K562 (cell line): Measurements from ENCODE around the gene XPR1. TPM values are rescaled to one million over a fixed set of nuclear protein-coding genes. Genes with fewer than 3 reads are reported as not detected.

ENCODE experiments used
- ARNT ChIP-seq, 2 experiments: fragments of 450-650 bp; IDR thresholded peaks; 2 replicates each; pipeline ENCODE4 v1.6.1; 2016; ENCODE audit warnings: mild to moderate bottlenecking in 1 of 2
- CBFA2T3 ChIP-seq: fragments of 450-650 bp; IDR thresholded peaks from 2 replicates; pipeline ENCODE4 v1.6.1; 2017
- CBX3 ChIP-seq, 2 experiments: IDR thresholded peaks; 1 replicate in 1 of 2; 2 replicates in 1 of 2; pipeline ENCODE4 v1.6.1; 2012; ENCODE audit warnings: inconsistent platforms in 2 of 2, low read length in 2 of 2, borderline replicate concordance in 1 of 2, control low read depth in 1 of 2
- CCNT2 ChIP-seq: IDR thresholded peaks from 2 replicates; pipeline ENCODE4 v1.6.1; 2011; ENCODE audit warnings: borderline replicate concordance, low read depth, mild to moderate bottlenecking, moderate library complexity, mixed read lengths, low read length; ENCODE audit not compliant: insufficient read length; ENCODE audit errors: extremely low read depth
- CHCHD3 ChIP-seq: fragments of 250-450 bp; sonication (Bioruptor Pico); IDR thresholded peaks from 2 replicates; pipeline ENCODE4 v2.1.2; 2022; ENCODE audit warnings: mild to moderate bottlenecking
- ETV5 ChIP-seq: sonication (generic); formaldehyde crosslinking; IDR thresholded peaks from 2 replicates; pipeline ENCODE4 v1.4.0; 2020; ENCODE audit warnings: low read depth, mild to moderate bottlenecking, missing genetic modification reagents
- HNRNPH1 ChIP-seq: fragments of 200-400 bp; formaldehyde crosslinking; optimal IDR thresholded peaks from 2 replicates; pipeline ENCODE3; 2017; ENCODE audit warnings: low read depth, mild to moderate bottlenecking, low read length, moderate library complexity
- KDM1A ChIP-seq, 2 experiments: fragments of 450-650 bp; IDR thresholded peaks; 2 replicates each; pipeline ENCODE4 v1.6.1; 2016; ENCODE audit warnings: mild to moderate bottlenecking in 2 of 2
- MEIS2 ChIP-seq: fragments of 450-650 bp; IDR thresholded peaks from 2 replicates; pipeline ENCODE4 v1.6.1; 2014; ENCODE audit warnings: mild to moderate bottlenecking; ENCODE audit not compliant: partially characterized antibody
- MTA1 ChIP-seq: fragments of 450-650 bp; IDR thresholded peaks from 2 replicates; pipeline ENCODE4 v1.6.1; 2017; ENCODE audit warnings: borderline replicate concordance
- MTA3 ChIP-seq: fragments of 450-650 bp; formaldehyde crosslinking; IDR thresholded peaks from 2 replicates; pipeline ENCODE4 v1.6.1; 2017; ENCODE audit warnings: mild to moderate bottlenecking, borderline replicate concordance
- MYC ChIP-seq, 2 experiments: fragments of 250-450 bp in 1 of 2; sonication (Bioruptor Pico) in 1 of 2; IDR thresholded peaks; 2 replicates each; pipeline versions ENCODE4 v1.5.1 to v1.6.1; 2012 to 2021; ENCODE audit warnings: low read depth in 2 of 2, borderline replicate concordance in 1 of 2, improper control_type of control experiment in 1 of 2, low read length in 1 of 2, mild to moderate bottlenecking in 1 of 2, moderate library complexity in 1 of 2
- NR2C1 ChIP-seq, 2 experiments: fragments of 450-650 bp; IDR thresholded peaks; 2 replicates each; pipeline ENCODE4 v1.6.1; 2017; ENCODE audit warnings: mild to moderate bottlenecking in 2 of 2, antibody characterized with exemption in 1 of 2, inconsistent platforms in 1 of 2, missing compliant biosample characterization in 1 of 2, missing genetic modification characterization in 1 of 2
- POLR2B ChIP-seq: fragments of 450-650 bp; IDR thresholded peaks from 2 replicates; pipeline ENCODE4 v1.6.1; 2018; ENCODE audit warnings: low read depth; ENCODE audit not compliant: partially characterized antibody
- RB1 ChIP-seq: fragments of 450-650 bp; IDR thresholded peaks from 2 replicates; pipeline ENCODE4 v1.6.1; 2017; ENCODE audit warnings: low read depth, mild to moderate bottlenecking
- RNF2 ChIP-seq: sonication (generic); IDR thresholded peaks from 2 replicates; pipeline ENCODE4 v1.6.1; 2016
- SMAD1 ChIP-seq: fragments of 150-350 bp; IDR thresholded peaks from 2 replicates; pipeline ENCODE4 v1.6.1; 2014; ENCODE audit warnings: low read length, low read depth; ENCODE audit not compliant: partially characterized antibody
- SMC3 ChIP-seq: conservative IDR thresholded peaks from 2 replicates; pipeline ENCODE4 v1.6.1; 2011; ENCODE audit warnings: low read depth, low read length, improper control_type of control experiment; ENCODE audit not compliant: insufficient read depth
- TEAD4 ChIP-seq, 2 experiments: sonication (generic) in 1 of 2; formaldehyde crosslinking in 1 of 2; IDR thresholded peaks; 2 replicates each; pipeline versions ENCODE4 v1.6.1 to v1.8.0; 2012 to 2022; ENCODE audit warnings: borderline replicate concordance in 1 of 2, inconsistent platforms in 1 of 2, low read length in 1 of 2, mild to moderate bottlenecking in 1 of 2, missing genetic modification reagents in 1 of 2
- XRCC5 ChIP-seq: fragments of 200-400 bp; formaldehyde crosslinking; IDR thresholded peaks from 2 replicates; pipeline ENCODE4 v1.6.1; 2017; ENCODE audit warnings: low read depth, mild to moderate bottlenecking, low read length
- ZNF263 ChIP-seq: sonication (generic); formaldehyde crosslinking; IDR thresholded peaks from 2 replicates; pipeline ENCODE4 v1.8.0; 2022; ENCODE audit warnings: mild to moderate bottlenecking, missing genetic modification reagents, borderline replicate concordance
- ZNF764 ChIP-seq: fragments of 250-450 bp; sonication (Bioruptor Pico); IDR thresholded peaks from 2 replicates; pipeline ENCODE4 v1.4.0; 2020; ENCODE audit warnings: low read depth, mild to moderate bottlenecking, moderate library complexity
- polyA plus RNA-seq, 8 experiments: library from polyadenylated mRNA; depleted of rRNA in 4 of 8; stranded (reverse) in 5 of 8; unstranded in 3 of 8; fragments of >200 nt; fragmentation: Nextera tagmentation in 2 of 8; fragmentation: Illumina TruSeq in 1 of 8; extraction: Ambion mirVana in 2 of 8; extraction: Trizol in 1 of 8; gene quantifications; 2 replicates each; pipeline versions ENCODE4 v1.2.1 to v1.2.3, GENCODE V29; 2011 to 2014; ENCODE audit warnings: inconsistent platforms in 1 of 8, missing spikeins in 1 of 8
- total RNA-seq, 7 experiments: library from RNA; depleted of rRNA in 6 of 7; stranded (reverse); fragments of >200 nt in 6 of 7; fragmentation: Illumina TruSeq in 2 of 7; extraction: Trizol in 2 of 7; gene quantifications; 2 replicates each; pipeline versions ENCODE4 v1.2.1 to v1.2.3, GENCODE V29; 2011 to 2021; ENCODE audit warnings: low replicate concordance in 1 of 7
- TF ChIP-seq, protein P1 (sequence below): fragments of 250-450 bp; sonication (Bioruptor Pico); IDR thresholded peaks from 2 replicates; pipeline ENCODE4 v1.5.0; 2020; ENCODE audit warnings: mild to moderate bottlenecking
- TF ChIP-seq, protein P2 (sequence below): fragments of 450-650 bp; IDR thresholded peaks from 2 replicates; pipeline ENCODE4 v1.6.1; 2017; ENCODE audit warnings: antibody characterized with exemption, mild to moderate bottlenecking

XPR1 gene
- total and polyA plus RNA-seq, 9 of the 15 experiments (the other 6 are each of a cell fraction or from before 2014, with no cell fraction given) = 3.0 to 66.2 (median 38.6) TPM

- 0 out of 2 replicates have a peak, but pooled peaks have one; percentile 41 for TF ChIP-seq XRCC5
- TF ChIP-seq NR2C1 (IDR thresholded peaks at IDR 0.05) = peak; percentile 90
- peak; percentile 95 for TF ChIP-seq NR2C1 (tag; IDR thresholded peaks at IDR 0.05)
- TF ChIP-seq ZNF263 (CRISPR knock-in tag) = peak; percentile 46; the same call in 1 of the 2 replicates
- TF ChIP-seq RB1 = peak; percentile 73; the same call in 1 of the 2 replicates
- no peak for TF ChIP-seq POLR2B
- TF ChIP-seq SMC3 = no peak
- peak; percentile 42; the same call in 1 of the 2 replicates for TF ChIP-seq MYC (IDR thresholded peaks at IDR 0.05; ENCODE audit: low read depth, low read length)
- no peak for TF ChIP-seq MYC (CRISPR knock-in tag; IDR thresholded peaks at IDR 0.05; ENCODE audit: borderline replicate concordance, low read depth)
- peak; percentile 73 for TF ChIP-seq CCNT2
- peak; percentile 67 to 71; a peak in 2 of 4 replicates for TF ChIP-seq KDM1A (IDR thresholded peaks at IDR 0.05)
- 0 out of 2 replicates have a peak, but pooled peaks have one; percentile 30 for TF ChIP-seq MTA3
- TF ChIP-seq, protein P1, sequence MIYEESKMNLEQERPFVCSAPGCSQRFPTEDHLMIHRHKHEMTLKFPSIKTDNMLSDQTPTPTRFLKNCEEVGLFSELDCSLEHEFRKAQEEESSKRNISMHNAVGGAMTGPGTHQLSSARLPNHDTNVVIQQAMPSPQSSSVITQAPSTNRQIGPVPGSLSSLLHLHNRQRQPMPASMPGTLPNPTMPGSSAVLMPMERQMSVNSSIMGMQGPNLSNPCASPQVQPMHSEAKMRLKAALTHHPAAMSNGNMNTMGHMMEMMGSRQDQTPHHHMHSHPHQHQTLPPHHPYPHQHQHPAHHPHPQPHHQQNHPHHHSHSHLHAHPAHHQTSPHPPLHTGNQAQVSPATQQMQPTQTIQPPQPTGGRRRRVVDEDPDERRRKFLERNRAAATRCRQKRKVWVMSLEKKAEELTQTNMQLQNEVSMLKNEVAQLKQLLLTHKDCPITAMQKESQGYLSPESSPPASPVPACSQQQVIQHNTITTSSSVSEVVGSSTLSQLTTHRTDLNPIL (CRISPR knock-in tag) = no peak
- TF ChIP-seq ARNT (IDR thresholded peaks at IDR 0.05) = peak; percentile 57 to 77; a peak in 2 of 4 replicates
- no peak for TF ChIP-seq HNRNPH1
- peak; percentile 94 for TF ChIP-seq TEAD4 (IDR thresholded peaks at IDR 0.05; ENCODE audit: low read length)
- TF ChIP-seq TEAD4 (CRISPR knock-in tag; IDR thresholded peaks at IDR 0.05; ENCODE audit: borderline replicate concordance) = no peak
- TF ChIP-seq MEIS2 = peak; percentile 28
- peak; percentile 97 for TF ChIP-seq CBFA2T3
- TF ChIP-seq ETV5 = peak; percentile 61; the same call in 1 of the 2 replicates
- TF ChIP-seq RNF2 = peak; percentile 26; the same call in 1 of the 2 replicates
- peak in 1 of 2 experiments; percentile 47; a peak in 1 of 3 replicates for TF ChIP-seq CBX3 (IDR thresholded peaks at IDR 0.05; ENCODE audit: borderline replicate concordance in 1 of 2, low read length in 2 of 2)
- no peak for TF ChIP-seq CHCHD3 (CRISPR knock-in tag)
- TF ChIP-seq, protein P2, sequence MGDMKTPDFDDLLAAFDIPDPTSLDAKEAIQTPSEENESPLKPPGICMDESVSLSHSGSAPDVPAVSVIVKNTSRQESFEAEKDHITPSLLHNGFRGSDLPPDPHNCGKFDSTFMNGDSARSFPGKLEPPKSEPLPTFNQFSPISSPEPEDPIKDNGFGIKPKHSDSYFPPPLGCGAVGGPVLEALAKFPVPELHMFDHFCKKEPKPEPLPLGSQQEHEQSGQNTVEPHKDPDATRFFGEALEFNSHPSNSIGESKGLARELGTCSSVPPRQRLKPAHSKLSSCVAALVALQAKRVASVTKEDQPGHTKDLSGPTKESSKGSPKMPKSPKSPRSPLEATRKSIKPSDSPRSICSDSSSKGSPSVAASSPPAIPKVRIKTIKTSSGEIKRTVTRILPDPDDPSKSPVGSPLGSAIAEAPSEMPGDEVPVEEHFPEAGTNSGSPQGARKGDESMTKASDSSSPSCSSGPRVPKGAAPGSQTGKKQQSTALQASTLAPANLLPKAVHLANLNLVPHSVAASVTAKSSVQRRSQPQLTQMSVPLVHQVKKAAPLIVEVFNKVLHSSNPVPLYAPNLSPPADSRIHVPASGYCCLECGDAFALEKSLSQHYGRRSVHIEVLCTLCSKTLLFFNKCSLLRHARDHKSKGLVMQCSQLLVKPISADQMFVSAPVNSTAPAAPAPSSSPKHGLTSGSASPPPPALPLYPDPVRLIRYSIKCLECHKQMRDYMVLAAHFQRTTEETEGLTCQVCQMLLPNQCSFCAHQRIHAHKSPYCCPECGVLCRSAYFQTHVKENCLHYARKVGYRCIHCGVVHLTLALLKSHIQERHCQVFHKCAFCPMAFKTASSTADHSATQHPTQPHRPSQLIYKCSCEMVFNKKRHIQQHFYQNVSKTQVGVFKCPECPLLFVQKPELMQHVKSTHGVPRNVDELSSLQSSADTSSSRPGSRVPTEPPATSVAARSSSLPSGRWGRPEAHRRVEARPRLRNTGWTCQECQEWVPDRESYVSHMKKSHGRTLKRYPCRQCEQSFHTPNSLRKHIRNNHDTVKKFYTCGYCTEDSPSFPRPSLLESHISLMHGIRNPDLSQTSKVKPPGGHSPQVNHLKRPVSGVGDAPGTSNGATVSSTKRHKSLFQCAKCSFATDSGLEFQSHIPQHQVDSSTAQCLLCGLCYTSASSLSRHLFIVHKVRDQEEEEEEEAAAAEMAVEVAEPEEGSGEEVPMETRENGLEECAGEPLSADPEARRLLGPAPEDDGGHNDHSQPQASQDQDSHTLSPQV = peak; percentile 70; the same call in 1 of the 2 replicates
- TF ChIP-seq MTA1 = 0 out of 2 replicates have a peak, but pooled peaks have one; percentile 43
- TF ChIP-seq SMAD1 = no peak
- peak; percentile 73; the same call in 1 of the 2 replicates for TF ChIP-seq ZNF764 (CRISPR knock-in tag)
Measured at GRCh38 chr1:180933141-180933540, 301.3 kb downstream of the XPR1 start (continued).
